ENCODE results near the gene HOXC4. TPM values are rescaled to one million over a fixed set of nuclear protein-coding genes. Genes with fewer than 3 reads are reported as not detected.

HOXC4 gene
- total RNA-seq, 4 donors from 2014 or later, result 0.83 to 3.6 (median 2.5) TPM

- Histone ChIP-seq H3K4me3 (no peak overlapping the region), H3K36me3 (no peaks in the 10 kb centered on the region), H3K27ac (replicated peaks in 1 of 4) (no peak overlapping the region), H3K27me3 (peaks cover 0 to 100% (median 52%) of the 10 kb centered on the region in 4 donors), H3K9me3 (no peaks in the 10 kb centered on the region), H3K4me1 (peaks cover 16 to 37% (median 34%) of the 10 kb centered on the region in 4 donors)
- TF ChIP-seq POLR2A (IDR thresholded peaks at IDR 0.05; ENCODE audit: low read depth) (no peak), CTCF (IDR thresholded peaks at IDR 0.05) (no peak), POLR2AphosphoS5 (IDR thresholded peaks at IDR 0.05) (no peak), EP300 (IDR thresholded peaks at IDR 0.05) (no peak)
- DNase-seq (ENCODE audit: extremely low spot score), result no peak
- intact Hi-C loops (cut with DNase I), result no loop called here
- 44% methylated on average over 10 of the region's 16 CpGs for WGBS
Measured at GRCh38 chr12:54021432-54022013, 32.1 kb upstream of the HOXC4 start.

- Histone ChIP-seq H3K9me3 (no peaks in the 10 kb centered on the region), H3K27me3 (peaks cover 0 to 100% (median 54%) of the 10 kb centered on the region in 4 donors), H3K4me1 (peaks cover 8 to 23% (median 19%) of the 10 kb centered on the region in 4 donors), H3K4me3 (no peak overlapping the region), H3K36me3 (no peaks in the 10 kb centered on the region), H3K27ac (replicated peaks in 1 of 4) (no peak overlapping the region)
- WGBS, result 42% methylated on average over 8 of the region's 8 CpGs
- TF ChIP-seq CTCF (IDR thresholded peaks at IDR 0.05), result no peak
- no peak for TF ChIP-seq EP300 (IDR thresholded peaks at IDR 0.05)
- no peak for TF ChIP-seq POLR2AphosphoS5 (IDR thresholded peaks at IDR 0.05)
- no peak for TF ChIP-seq POLR2A (IDR thresholded peaks at IDR 0.05; ENCODE audit: low read depth)
- intact Hi-C loops (cut with DNase I), result no loop called here
- DNase-seq (ENCODE audit: extremely low spot score), result no peak
Measured at GRCh38 chr12:54022960-54023884, 30.4 kb upstream of the HOXC4 start.

- intact Hi-C loops (cut with DNase I), result no loop called here
- peaks cover 8 to 23% (median 17%) of the 10 kb centered on the region in 4 donors for H3K4me1 ChIP-seq
- H3K9me3 ChIP-seq, result no peaks in the 10 kb centered on the region
- H3K27me3 ChIP-seq, result peaks cover 0 to 100% (median 58%) of the 10 kb centered on the region in 4 donors
- H3K36me3 ChIP-seq, result no peaks in the 10 kb centered on the region
- no peak overlapping the region for H3K4me3 ChIP-seq
- no peak for DNase-seq (ENCODE audit: extremely low spot score)
- H3K27ac ChIP-seq (replicated peaks in 1 of 4), result no peak overlapping the region
- WGBS, result 44% methylated on average over 14 of the region's 17 CpGs
- TF ChIP-seq CTCF (IDR thresholded peaks at IDR 0.05) (no peak), POLR2A (IDR thresholded peaks at IDR 0.05; ENCODE audit: low read depth) (no peak), EP300 (IDR thresholded peaks at IDR 0.05) (no peak), POLR2AphosphoS5 (IDR thresholded peaks at IDR 0.05) (no peak)
Measured at GRCh38 chr12:54024127-54024526, 29.5 kb upstream of the HOXC4 start.

GRCh38 chr12:54024581-54025305 is 28.9 kb upstream of the HOXC4 start:
- intact Hi-C loops (cut with DNase I), result no loop called here
- Histone ChIP-seq H3K27ac (replicated peaks in 1 of 4) (no peak overlapping the region), H3K4me1 (peaks cover 2 to 23% (median 14%) of the 10 kb centered on the region in 4 donors), H3K27me3 (peaks cover 0 to 100% (median 64%) of the 10 kb centered on the region in 4 donors), H3K9me3 (no peaks in the 10 kb centered on the region), H3K36me3 (no peaks in the 10 kb centered on the region), H3K4me3 (no peak overlapping the region)
- TF ChIP-seq POLR2A (IDR thresholded peaks at IDR 0.05; ENCODE audit: low read depth) (no peak), CTCF (IDR thresholded peaks at IDR 0.05) (no peak), EP300 (IDR thresholded peaks at IDR 0.05) (no peak), POLR2AphosphoS5 (IDR thresholded peaks at IDR 0.05) (no peak)
- 43% methylated on average over 5 of the region's 5 CpGs for WGBS
- DNase-seq (ENCODE audit: extremely low spot score), result no peak
